K562 treated with DMSO at 1 percent for 4 hours (cell line): ENCODE results near the gene HTATSF1. TPM values are rescaled to one million over a fixed set of nuclear protein-coding genes. Genes with fewer than 3 reads are reported as not detected.

Experiments
- total RNA-seq: library from RNA; unstranded; fragments of 300-600 nt; gene quantifications from 2 replicates; pipeline ENCODE4 v1.2.3, GENCODE V29; 2022; ENCODE audit not compliant: insufficient read depth

The HTATSF1 gene, protein sequence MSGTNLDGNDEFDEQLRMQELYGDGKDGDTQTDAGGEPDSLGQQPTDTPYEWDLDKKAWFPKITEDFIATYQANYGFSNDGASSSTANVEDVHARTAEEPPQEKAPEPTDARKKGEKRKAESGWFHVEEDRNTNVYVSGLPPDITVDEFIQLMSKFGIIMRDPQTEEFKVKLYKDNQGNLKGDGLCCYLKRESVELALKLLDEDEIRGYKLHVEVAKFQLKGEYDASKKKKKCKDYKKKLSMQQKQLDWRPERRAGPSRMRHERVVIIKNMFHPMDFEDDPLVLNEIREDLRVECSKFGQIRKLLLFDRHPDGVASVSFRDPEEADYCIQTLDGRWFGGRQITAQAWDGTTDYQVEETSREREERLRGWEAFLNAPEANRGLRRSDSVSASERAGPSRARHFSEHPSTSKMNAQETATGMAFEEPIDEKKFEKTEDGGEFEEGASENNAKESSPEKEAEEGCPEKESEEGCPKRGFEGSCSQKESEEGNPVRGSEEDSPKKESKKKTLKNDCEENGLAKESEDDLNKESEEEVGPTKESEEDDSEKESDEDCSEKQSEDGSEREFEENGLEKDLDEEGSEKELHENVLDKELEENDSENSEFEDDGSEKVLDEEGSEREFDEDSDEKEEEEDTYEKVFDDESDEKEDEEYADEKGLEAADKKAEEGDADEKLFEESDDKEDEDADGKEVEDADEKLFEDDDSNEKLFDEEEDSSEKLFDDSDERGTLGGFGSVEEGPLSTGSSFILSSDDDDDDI
- 30.1 and 42.4 TPM in 2 replicates for total RNA-seq

DNA sequence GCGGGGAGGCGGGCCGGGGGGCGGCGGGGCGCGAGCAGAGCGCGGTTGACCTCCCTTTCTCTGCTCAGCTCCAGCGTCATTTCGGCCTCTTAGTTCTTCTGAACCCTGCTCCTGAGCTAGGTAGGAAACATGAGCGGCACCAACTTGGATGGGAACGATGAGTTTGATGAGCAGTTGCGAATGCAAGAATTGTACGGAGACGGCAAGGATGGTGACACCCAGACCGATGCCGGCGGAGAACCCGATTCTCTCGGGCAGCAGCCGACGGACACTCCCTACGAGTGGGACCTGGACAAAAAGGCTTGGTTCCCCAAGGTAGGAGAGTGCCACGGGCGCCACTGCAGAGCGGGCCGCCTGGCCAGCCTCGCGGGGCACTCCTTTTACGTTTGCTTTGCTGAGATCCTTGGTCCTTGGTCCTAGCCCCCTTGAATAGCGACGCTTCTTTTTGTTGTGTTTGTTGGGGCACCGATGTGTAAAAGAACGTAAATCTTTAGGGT lies at the start of gene HTATSF1:
HTATSF1 (plus strand) TSS at position 37 of the 497 bp plus-strand sequence; CDS start at position 130, 93 bp downstream.

GRCh38 chrX:136487647-136488046 lies 9.7 kb upstream of the HTATSF1 start, which contains the start of gene BRS3:
BRS3 (plus strand) TSS chrX:136487947; CDS start chrX:136488115, 168 bp downstream.

GRCh38 chrX:136531951-136532350 lies 34.6 kb downstream of the HTATSF1 start, which contains the start of gene VGLL1:
VGLL1 (plus strand) TSS chrX:136532215; CDS start chrX:136536021, 3,806 bp downstream.

Other genes with a start within 250 kb of the HTATSF1 start
- 4.3 and 11.3 TPM in 2 replicates for gene MAP7D3, start 246.2 kb upstream of the HTATSF1 start, total RNA-seq
- not detected in 2 replicates for gene ADGRG4, start 196.6 kb upstream of the HTATSF1 start, total RNA-seq
- not detected in 2 replicates for gene BRS3, start 9.6 kb upstream of the HTATSF1 start, total RNA-seq
- not detected in 2 replicates for gene VGLL1, start 34.6 kb downstream of the HTATSF1 start, total RNA-seq
- gene CD40LG, start 150.6 kb downstream of the HTATSF1 start, total RNA-seq, result not detected in 2 replicates